HG02981 (cell line): ENCODE measurements around the gene MDH1.
A peak's percentile ranks its signal among the peaks of the same experiment; 100 is the strongest.
"Not testable (repeated sequence)": the region's sequence is repeated elsewhere in the genome, so short reads cannot be mapped to it uniquely, and the experiment has no call there.

Experiments used
- ATAC-seq: cut with Tn5 transposase; IDR thresholded peaks from one replicate; pipeline ENCODE4 v1.9.1; 2021; ENCODE audit warnings: mild to moderate bottlenecking, moderate library complexity; ENCODE audit not compliant: unreplicated experiment

MDH1 gene

GRCh38 chr2:63588385-63589147, at the start of gene MDH1, which contains the start of gene WDPCP:
MDH1 (plus strand) TSS chr2:63588963; CDS start chr2:63589044, 81 bp downstream.
WDPCP (minus strand) TSS chr2:63588477; CDS start chr2:63588271, 206 bp downstream.
- peak; percentile 84 for ATAC-seq

GRCh38 chr2:63539416-63540162, 49.2 kb upstream of the MDH1 start:
- no peak for ATAC-seq

GRCh38 chr2:63544017-63544627, 44.6 kb upstream of the MDH1 start:
- ATAC-seq, result no peak

- ATAC-seq, result no peak
Observed at GRCh38 chr2:63545023-63545422, 43.7 kb upstream of the MDH1 start.

GRCh38 chr2:63553049-63553448, 35.7 kb upstream of the MDH1 start:
- no peak for ATAC-seq

GRCh38 chr2:63555299-63555698, 33.5 kb upstream of the MDH1 start:
- no peak for ATAC-seq

- ATAC-seq, result no peak
Observed at GRCh38 chr2:63555931-63556330, 32.8 kb upstream of the MDH1 start.

GRCh38 chr2:63557819-63558218, 30.9 kb upstream of the MDH1 start:
- ATAC-seq, result not testable (repeated sequence)

GRCh38 chr2:63558922-63559321, 29.8 kb upstream of the MDH1 start:
- ATAC-seq, result not testable (repeated sequence)

- ATAC-seq, result no peak
Observed at GRCh38 chr2:63562751-63563150, 26.0 kb upstream of the MDH1 start.

- peak; percentile 53 for ATAC-seq
Observed at GRCh38 chr2:63569740-63570139, 19.0 kb upstream of the MDH1 start.

- ATAC-seq, result no peak
Observed at GRCh38 chr2:63571291-63571690, 17.5 kb upstream of the MDH1 start.

- no peak for ATAC-seq
Observed at GRCh38 chr2:63572001-63572400, 16.8 kb upstream of the MDH1 start.

- ATAC-seq, result not testable (repeated sequence)
Observed at GRCh38 chr2:63573026-63573425, 15.7 kb upstream of the MDH1 start.

- not testable (repeated sequence) for ATAC-seq
Observed at GRCh38 chr2:63573726-63574345, 14.9 kb upstream of the MDH1 start.

- no peak for ATAC-seq
Observed at GRCh38 chr2:63576546-63576945, 12.2 kb upstream of the MDH1 start.

- ATAC-seq, result no peak
Observed at GRCh38 chr2:63578767-63579166, 10.0 kb upstream of the MDH1 start.

GRCh38 chr2:63580651-63581297, 8.0 kb upstream of the MDH1 start:
- no peak for ATAC-seq

- ATAC-seq, result no peak
Observed at GRCh38 chr2:63581298-63581961, 7.3 kb upstream of the MDH1 start.

GRCh38 chr2:63582873-63583272, 5.9 kb upstream of the MDH1 start:
- ATAC-seq, result no peak
